ENCODE results near the gene AMOTL2.

AMOTL2 gene

DNA sequence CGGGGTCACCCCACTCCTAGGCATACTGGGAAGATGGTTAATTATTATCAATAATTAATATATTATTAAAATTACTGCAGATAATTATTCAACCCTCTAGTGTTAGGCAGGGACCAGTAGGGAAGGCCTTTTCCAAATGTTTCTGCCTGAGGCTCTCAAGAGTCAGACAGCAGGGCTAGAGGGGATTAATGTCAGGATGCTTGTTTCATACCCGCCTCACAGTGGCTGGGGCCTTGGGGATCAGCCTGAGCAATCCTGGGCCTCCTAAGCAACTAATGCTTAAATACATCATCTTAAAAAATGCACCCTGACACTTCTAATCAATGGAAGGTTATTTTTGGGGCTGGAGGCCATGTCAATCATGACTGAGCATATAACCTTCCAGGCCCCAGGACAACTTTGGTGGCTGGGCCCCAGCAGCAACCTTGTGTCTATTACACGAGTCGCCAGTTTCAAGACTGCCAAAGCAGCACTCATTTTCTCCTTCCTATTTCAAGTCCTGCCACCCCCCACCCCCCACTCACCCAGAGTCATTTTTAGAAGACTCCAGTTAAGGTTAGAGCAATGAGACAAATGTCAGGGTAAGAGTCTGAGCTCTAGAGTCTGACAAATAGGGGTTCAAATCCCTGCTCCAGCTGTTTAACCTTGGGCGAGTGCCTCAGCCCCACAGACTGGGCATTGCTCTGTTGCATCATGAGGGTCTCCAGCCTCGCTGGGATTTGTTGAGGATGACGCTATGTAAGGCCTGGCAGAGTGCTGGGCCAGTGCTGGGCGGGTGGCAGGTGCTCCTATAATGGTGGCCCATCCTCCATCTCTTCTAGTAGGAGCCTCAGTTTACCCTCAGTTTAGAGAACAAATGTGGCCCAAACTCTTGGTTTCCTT, 6.1 kb downstream of the AMOTL2 start:
- no peak for DNase-seq (ENCODE audit: low read depth, low spot score)
- peak overlapping the region; percentile 99 for H3K27ac ChIP-seq

DNA sequence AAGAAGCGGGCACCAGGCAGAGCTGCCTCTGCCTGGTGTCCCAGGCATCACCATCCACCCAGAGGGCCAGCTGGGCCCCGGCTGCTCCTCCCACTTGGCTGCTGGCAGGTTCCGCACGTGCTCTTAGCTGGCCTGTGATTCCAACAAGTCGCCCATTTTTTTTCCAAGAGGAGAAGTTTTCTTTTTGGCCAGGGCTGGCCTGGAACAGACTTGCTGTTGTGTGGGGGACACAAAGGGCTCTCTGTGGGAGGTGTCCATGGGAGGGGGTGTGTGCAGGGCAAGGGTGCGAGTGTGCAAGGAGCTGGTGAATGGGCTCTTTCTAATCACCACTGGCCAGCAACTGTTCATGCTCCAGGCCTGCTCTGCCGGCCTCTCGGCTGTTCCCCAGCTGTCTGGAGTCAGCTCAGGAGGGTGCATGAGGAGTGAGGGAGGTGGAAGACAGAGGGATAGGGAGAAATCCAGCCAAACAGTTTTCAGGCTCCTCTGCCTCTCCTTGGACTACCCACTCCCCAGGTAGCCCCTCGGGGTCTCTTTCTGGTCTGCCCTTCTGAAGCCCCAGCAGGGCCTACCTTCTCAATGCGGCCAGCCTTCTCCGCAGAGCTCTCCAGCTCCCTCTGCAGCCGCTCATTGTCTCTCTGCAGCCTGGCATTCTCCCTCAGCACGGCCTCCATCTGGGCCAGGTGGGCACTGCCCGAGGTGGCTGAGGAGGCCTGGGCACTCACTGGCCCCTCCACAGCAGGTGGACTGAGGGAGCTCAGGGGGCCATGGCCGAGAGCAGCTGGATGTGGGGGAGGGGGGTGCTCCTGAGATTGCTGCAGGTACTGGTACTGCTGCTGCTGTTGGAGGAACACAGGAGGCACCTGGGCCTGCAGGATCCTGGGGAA, 7.1 kb downstream of the AMOTL2 start:
- peak overlapping the region; percentile 99 for H3K27ac ChIP-seq
- DNase-seq (ENCODE audit: low read depth, low spot score): no peak

DNA sequence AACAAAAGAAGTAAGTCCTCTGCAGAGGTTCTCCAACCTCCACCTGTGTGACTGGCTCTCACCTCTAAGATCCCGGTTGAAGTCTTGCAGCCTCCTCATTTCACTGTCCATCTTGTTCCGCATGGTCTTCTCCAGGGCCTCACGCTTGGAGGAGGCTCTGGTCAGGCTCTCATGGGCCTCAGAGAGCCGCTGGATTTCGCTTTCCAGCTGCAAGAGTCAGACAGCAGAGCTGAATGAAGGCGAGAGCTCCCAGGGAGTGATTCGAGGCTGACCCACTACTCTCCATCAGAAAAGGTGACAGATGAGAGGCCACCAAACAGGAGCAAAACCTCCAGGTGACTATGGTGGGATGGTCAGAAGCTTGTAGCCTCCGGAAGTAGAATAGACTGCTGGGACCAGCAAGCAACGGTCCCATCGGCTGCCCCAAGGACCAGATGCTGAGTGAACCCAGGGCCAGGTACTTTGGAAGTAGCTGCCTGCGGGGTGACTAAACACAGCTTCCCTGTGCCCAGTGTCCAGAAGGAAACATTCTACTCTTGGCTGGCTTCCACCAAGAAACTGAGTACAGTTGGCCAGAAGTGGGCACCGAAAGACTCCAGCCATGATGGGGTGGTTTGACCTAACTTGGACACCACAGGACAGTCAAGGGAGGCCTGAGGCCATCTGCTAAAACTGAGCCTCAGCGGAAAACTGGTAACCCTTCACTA, 7.9 kb downstream of the AMOTL2 start:
- no peak for DNase-seq (ENCODE audit: low read depth, low spot score)
- peak overlapping the region; percentile 99 for H3K27ac ChIP-seq

DNA sequence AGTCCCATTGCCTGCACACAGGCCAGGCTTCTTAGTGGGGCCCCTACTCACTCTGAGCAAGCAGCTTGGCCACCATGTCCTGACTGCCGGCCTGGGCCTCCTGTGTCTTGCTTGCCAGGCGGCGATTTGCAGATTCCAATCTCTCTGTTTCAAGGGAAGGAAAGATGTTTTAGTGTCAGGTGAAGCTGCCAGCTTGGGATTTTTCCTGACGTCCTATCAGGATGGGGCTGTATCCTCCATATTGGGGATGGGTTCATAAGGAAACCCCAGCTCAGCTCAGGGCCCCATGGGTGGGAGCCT, 8.5 kb downstream of the AMOTL2 start:
- peak overlapping the region; percentile 99 for H3K27ac ChIP-seq
- DNase-seq (ENCODE audit: low read depth, low spot score): no peak

DNA sequence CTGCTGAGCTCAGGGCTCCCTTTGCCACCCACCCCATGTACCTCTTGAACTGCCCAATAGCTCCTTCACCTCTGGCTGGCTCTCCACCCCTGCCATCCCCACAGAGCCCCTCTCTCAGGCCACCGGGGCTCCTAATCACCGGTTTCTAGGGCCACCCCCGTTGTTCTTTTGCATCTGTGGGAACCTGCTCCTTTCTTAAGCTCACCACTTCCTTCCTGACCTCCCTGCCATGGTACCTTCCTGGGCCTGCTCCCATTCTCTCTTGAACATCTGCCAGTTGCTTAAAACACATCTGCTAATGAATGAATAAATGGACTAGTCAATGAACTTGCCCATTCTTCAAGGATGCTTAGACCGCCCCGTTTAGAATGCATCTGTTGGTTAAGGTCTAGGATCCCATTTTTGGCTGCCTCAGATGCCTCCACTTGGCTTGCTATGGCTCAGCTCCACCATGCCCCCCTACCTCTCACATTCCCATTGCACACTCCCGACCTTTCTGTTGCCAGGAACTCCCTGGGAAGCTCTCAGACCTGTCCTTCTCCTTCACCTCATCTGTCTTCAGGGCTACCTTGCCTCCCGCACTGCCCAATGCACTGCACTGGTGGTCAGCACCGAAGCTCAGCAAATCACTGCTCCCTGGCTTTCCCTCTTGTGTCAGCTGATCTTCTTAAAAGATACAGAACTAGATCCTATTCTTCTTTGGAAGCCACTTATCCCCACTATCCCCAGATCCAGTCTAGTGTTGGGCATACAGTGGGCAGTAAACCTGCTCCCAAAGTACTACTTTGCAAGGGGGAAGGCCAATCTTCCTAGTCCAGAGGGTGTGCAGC, 9.1 kb downstream of the AMOTL2 start:
- H3K27ac ChIP-seq: peak overlapping the region; percentile 99
- no peak for DNase-seq (ENCODE audit: low read depth, low spot score)

DNA sequence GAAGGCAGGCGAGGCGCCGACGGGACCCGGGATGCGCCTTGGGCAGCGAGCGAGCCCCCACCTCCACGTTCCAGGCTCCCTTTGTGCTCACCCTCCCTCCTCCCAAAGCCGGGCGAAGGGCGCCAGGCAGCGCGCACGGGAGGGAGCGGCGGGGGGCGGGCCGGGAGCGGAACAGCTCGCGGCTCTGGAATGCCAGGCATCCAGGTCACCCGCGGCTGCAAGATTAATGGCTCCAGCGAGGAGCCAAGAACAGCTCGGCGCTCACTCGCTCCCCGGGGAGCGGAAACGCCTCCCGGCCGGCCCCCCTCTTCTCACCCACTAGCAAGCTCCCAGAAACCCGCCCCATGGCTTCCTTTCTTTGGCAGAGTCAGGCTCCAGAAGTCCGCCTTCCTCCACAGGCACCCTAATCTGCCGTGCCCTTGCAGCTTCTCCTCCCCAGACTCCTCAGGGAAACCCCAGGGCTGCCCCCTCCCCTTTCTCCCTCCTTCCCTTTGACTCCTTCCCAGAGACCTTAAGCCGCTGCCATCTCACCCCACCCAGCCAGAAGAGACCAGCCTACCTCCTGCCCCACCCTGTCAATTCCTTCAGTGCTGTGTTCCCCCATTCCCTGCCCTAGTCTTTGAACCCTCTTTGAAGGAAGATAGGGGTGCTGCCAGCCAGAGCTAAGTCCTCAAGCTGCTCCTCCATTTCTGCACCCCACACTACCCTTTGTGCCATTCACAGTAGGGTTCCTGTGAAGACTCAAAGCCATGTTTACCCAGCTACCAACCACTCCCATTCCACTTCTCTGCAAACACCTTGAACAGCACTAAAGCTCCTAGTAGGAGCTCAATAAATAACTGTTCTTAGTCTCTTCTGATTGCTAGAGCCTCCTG, 9.9 kb downstream of the AMOTL2 start:
- peak; percentile 70 for DNase-seq (ENCODE audit: low read depth, low spot score)
- peak overlapping the region; percentile 99 for H3K27ac ChIP-seq

DNA sequence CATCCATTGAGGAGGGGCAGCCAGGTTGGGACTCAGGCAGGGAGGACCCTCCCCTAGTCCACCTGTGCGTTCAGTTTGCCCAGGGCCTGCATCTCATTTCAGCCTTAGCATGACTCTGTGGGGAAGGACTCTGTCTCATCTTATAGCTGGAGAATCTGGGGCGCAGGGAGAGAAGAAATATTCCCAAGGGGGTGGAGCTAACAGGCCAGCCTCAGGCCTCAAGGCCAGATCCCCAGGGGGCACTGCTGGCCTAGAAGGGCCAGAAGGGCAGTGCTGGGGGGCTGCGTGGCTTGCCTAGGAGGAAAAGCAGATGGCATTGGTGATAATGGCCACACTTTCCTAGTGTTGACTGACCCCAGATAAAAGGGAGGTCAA, 10.9 kb downstream of the AMOTL2 start:
- no peak for DNase-seq (ENCODE audit: low read depth, low spot score)
- peak overlapping the region; percentile 99 for H3K27ac ChIP-seq

DNA sequence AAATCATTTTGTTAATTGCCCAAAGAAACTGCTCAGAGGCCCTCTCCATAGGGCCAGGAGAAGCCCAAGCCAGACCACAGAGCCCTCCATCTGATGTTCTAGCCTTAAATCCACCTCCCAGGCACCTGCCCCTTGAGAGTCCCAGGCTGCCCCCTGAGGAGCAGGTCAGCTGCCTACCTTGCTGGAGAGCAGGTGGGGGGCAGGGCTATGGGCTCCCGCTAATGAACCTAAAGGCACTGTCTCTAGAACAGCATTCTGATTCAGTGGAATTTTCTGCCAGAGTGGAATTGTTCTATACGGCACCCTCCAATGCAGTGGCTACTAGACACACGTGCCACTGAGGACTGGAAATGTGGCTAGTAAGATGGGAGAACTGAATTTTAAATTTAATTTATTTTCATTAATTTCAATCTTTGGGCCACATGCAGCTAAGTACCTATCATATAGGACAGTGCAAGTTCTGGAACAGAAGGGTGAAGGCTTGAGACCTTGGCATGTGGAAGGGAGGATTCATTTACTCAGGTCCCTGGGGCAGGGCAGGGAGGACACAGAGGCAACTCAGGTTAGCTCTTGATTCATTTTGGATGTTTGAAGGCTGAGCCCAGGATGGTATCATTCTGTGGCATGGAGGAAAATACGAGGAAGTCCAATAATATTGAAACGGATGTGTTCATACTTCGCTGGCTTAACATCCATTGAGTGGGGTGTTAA, 11.4 kb downstream of the AMOTL2 start:
- H3K27ac ChIP-seq: peak overlapping the region; percentile 99
- no peak for DNase-seq (ENCODE audit: low read depth, low spot score)

DNA sequence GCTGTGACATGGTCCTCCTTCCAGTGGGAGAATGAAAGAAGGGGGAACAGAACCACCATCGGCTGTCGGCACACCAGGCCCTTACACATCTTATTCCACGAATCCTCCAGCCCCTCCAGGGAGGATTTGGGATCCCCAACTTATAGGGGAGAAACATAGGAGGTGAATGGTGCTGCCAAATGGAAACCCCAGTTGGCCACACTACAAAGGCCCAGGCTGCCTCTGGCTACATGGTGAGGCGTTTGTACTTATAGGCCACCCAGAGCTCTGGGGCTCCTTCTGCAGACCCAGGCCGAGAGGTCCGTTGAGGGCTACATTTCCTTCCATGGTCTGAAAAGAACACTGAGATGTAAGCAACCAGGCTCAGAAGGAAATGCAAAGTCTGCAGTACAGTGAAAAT, 12.0 kb downstream of the AMOTL2 start:
- no peak for DNase-seq (ENCODE audit: low read depth, low spot score)
- peak overlapping the region; percentile 99 for H3K27ac ChIP-seq

DNA sequence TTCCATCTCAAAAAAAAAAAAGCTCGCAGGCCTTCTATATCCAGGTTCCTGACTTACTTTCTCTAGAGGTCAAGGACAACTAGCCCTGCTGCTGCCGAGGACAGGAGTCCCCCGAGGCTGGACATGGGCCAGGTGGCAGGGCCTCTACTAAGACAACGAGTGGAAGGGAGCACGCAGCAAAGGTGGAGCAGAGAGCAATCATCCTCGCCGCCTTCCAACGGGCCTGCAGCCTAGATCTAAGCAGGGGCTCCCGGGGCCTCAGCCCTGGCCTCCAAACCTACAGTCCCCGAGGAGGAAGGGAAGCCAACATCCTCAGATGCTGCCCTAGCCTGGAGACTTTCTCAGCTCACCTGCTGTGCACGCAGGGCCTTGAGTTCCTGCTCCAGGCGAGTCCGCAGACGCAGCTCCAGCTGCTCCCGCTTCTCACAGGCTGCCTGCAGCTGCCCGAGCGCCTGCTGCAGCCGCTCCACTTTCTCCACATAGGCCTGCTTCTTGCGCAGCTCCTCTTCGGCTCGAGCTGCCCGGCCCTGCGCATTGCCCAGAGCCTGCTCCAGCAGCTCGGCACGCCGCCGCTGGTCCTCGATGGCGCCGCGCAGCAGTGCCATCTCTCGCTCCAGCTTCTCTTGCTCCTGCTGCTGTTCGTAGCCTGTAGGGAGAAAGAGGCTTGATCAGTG, 12.9 kb downstream of the AMOTL2 start:
- H3K27ac ChIP-seq: peak overlapping the region; percentile 99
- DNase-seq (ENCODE audit: low read depth, low spot score): no peak

DNA sequence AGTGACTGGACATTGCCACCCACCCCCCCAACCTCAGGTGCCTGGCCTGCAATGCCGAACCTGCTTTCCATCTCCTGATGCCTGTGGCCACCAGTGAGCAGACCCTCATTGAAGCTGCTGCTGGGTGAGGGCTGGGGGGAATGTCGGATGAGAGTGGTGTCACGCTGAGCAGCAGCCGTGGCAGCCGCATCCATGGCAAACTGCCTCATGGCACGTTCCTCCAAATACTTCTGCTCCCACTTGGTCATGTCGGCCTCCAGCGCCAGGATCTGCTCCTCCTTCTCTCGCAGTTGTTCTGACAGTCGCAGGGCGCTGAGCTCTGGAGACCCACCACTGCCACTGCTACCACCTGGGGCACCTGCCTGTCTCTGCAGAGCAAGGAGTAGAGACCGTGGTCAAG, 14.2 kb downstream of the AMOTL2 start:
- H3K27ac ChIP-seq: peak overlapping the region; percentile 99
- no peak for DNase-seq (ENCODE audit: low read depth, low spot score)

DNA sequence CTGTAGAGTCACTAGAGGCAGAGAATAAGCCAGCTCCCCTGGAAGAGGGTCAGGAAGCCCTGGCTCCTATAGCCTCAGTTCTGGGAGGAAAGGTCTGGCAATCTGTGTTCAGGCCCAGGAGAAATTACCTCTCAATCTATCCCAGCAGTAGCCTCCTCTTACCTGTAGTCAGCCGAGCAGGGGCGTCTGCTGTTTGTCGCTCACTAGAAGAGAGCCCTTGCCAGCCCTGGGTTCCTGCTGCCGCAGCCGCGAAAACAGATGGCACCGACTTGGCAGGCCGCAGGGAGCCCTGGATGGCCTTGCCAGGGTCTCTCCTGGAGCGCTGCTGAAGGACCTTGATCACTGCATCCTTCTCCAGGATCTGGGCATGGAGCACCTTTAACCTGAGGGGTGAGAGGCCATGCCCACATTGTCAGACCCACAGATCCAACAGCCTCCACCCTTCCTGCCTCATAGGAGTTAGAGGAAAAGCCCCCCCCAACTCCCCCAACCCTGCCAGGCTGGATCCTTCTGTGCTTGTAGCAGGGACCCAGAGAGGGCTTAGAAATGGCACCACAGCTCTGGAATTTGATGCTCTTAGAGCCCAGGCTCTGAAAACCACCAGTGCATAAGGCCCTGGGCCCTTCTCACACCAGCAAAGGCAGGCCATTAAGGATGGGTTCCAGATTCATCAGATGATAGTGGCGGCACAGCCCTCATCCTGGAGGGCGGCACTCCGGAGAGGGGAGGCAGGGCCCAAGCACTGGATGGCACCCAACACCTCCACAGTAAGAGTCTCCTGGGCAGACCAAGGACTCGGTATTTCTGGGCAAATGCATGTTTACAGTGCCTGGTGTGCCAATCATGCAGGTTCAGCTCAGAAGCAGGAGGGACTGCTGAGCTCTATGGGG, 14.9 kb downstream of the AMOTL2 start:
- peak overlapping the region; percentile 99 for H3K27ac ChIP-seq
- no peak for DNase-seq (ENCODE audit: low read depth, low spot score)

DNA sequence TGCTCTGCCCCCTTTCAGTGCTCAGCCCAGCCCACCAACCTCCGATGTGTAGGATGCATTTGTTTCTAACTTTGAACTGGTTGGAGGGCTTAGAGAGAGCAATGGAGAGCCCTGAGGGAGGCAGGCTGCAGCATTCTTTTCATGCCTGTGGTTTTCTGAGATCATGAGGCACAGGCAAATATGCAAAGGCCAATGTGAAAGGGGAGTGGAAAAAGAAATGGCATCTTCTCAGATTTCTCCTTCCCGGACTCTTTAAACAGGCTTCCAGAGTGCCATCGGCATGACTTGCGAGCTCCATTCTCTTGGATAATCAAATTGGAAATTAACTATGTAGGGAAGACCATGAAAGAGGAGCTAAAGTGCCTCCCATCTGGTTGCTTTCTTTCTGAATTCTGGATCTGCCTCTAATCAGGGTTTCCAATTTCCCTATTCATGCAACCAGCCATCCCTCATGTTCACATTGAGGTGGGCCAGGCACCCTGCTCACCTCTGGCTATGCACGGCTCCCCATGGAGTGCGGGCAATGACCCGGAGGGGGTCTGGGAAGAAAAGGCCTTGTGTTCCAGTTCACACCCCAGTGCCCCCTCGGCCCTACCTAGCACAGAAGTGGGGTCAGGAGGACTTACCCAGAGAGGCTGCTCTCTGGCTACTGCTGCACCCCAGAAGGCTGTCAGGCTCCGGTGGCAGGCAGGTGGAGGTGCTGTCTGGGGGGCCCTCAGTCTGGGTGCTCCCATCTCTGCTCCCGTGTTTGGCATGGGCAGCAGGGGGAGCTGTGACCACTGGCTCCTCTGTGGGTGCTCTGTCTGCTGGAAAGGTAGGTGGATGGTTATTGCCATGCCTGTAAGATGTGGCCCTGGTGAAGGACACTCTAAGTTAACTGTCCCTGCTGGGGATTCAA, 16.1 kb downstream of the AMOTL2 start:
- no peak for DNase-seq (ENCODE audit: low read depth, low spot score)
- H3K27ac ChIP-seq: peak overlapping the region; percentile 99

DNA sequence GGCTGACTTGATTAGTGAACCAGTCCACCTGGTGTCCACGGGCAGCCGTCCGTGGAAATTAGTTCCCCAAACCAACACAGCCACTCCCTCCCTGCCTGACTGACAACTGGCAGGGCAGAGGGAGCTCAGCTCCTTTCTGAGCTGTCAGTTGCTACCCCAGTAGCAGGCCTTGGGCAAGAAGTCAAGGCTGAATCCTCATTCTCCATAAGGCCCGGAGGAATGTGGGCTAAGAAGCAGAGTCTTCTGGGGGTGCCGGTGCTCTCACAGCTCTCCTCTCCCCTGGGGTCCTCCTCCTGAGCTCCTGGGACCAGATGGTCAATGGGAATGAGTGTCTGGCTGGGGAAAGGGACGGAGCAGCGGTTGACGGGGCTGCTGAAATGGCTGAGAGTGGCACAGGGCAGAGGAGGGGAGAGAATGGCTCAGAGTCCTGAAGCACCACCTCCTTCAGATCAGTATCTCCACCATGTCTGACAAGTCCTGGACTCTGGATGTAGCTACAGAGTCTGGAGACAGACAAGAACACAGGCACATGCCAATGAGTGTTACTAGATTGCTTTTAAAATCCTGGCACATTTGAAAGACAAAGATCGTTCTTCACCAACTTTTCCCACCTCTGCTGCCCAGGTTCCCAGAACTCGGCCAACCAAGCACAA, 16.9 kb downstream of the AMOTL2 start:
- no peak for DNase-seq (ENCODE audit: low read depth, low spot score)
- H3K27ac ChIP-seq: peak overlapping the region; percentile 99

DNA sequence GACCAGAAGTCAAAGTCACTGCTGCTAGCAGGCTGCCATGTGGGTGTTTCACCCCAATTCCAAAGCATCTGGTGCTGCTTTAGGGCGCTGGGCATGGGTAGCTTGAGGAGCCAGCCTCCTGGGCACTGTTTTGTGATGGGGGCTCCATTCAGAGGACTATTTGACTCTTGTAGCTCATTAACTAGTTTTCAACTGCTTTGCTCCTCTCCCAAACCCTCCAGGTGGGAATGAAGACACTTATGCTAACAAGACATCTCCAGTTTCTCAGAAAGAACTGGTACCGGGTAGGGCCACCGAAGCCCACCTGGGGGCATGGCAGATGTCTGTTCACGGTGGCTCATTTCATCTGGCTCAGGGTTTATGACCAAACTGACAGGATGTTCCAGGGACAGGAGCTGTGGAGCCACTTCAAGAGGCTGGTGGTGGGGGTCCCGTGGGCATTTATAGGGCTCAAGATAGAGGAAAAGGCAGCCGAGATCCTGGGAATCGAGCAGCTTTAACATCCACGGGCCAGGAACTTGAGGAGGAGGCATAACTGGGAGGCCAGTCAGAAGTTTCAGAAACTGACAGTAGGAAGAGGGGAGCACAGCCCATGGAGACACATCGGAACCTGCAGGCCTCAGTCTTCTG, 17.7 kb downstream of the AMOTL2 start:
- no peak for DNase-seq (ENCODE audit: low read depth, low spot score)
- H3K27ac ChIP-seq: peak overlapping the region; percentile 99
